NCI-H187 treated with DMSO at 0.1 percent for 48 hours (cell line): ENCODE measurements around the gene CHST13.

ENCODE experiments used
- DNase-seq: peaks from one replicate; lab custom pipeline; 2025; lab: John Stamatoyannopoulos, UW

The CHST13 gene

GRCh38 chr3:126542340-126543241 lies 18.6 kb downstream of the CHST13 start:
- no peak for DNase-seq

- no peak for DNase-seq
Measured at GRCh38 chr3:126543457-126544061, 19.6 kb downstream of the CHST13 start.

- no peak for DNase-seq
Measured at GRCh38 chr3:126544596-126545281, 20.8 kb downstream of the CHST13 start.

- no peak for DNase-seq
Measured at GRCh38 chr3:126545544-126545943, 21.6 kb downstream of the CHST13 start.

- no peak for DNase-seq
Measured at GRCh38 chr3:126546013-126546412, 22.1 kb downstream of the CHST13 start.

- no peak for DNase-seq
Measured at GRCh38 chr3:126546549-126547239, 22.7 kb downstream of the CHST13 start.

GRCh38 chr3:126547721-126548120 lies 23.8 kb downstream of the CHST13 start:
- DNase-seq = no peak

GRCh38 chr3:126548556-126549466 lies 24.9 kb downstream of the CHST13 start:
- no peak for DNase-seq

- no peak for DNase-seq
Measured at GRCh38 chr3:126549861-126550487, 26.0 kb downstream of the CHST13 start.

- no peak for DNase-seq
Measured at GRCh38 chr3:126550488-126551051, 26.6 kb downstream of the CHST13 start.

GRCh38 chr3:126551121-126551838 lies 27.3 kb downstream of the CHST13 start:
- DNase-seq = no peak

GRCh38 chr3:126551839-126552687 lies 28.1 kb downstream of the CHST13 start:
- no peak for DNase-seq

GRCh38 chr3:126552688-126553283 lies 28.8 kb downstream of the CHST13 start:
- no peak for DNase-seq

- no peak for DNase-seq
Measured at GRCh38 chr3:126553284-126554084, 29.5 kb downstream of the CHST13 start.

GRCh38 chr3:126554560-126555525 lies 30.9 kb downstream of the CHST13 start:
- no peak for DNase-seq
